ENCODE results near the gene LRRC7.

LRRC7 gene

DNA sequence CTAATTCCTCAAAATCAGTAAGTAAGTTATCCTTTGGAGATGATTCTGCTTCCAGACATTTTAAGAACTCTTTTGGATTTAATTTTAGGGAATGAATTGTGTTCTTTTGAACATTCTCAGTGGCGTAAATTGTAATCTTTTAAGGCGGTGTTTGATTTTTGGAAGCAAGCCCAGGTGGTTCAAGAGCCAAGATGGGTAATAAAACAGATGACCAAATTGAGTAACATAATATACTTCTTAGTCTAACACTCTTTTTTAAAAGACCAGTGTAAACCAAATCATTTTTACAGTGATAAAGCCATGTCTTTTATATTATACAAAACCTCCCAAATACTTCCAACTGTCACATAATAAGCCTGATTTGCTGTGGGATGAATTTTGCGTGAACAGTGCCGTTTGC lies 503.9 kb downstream of the LRRC7 start:
- no peak for TF ChIP-seq POLR2A (IDR thresholded peaks at IDR 0.05; ENCODE audit: low read length)
- no peak for TF ChIP-seq GATA1 (IDR thresholded peaks at IDR 0.05; ENCODE audit: low read depth, low read length)
- DNase-seq: no peak

- no peak for DNase-seq
- TF ChIP-seq GATA1 (IDR thresholded peaks at IDR 0.05; ENCODE audit: low read depth, low read length) (no peak), POLR2A (IDR thresholded peaks at IDR 0.05; ENCODE audit: low read length) (no peak)
Observed at GRCh38 chr1:70072231-70072751, 504.6 kb downstream of the LRRC7 start.

GRCh38 chr1:70075761-70076160 lies 508.0 kb downstream of the LRRC7 start:
- DNase-seq: no peak

GRCh38 chr1:70077066-70077465 lies 509.3 kb downstream of the LRRC7 start:
- no peak for DNase-seq
- TF ChIP-seq GATA1 (IDR thresholded peaks at IDR 0.05; ENCODE audit: low read depth, low read length): no peak
- TF ChIP-seq POLR2A (IDR thresholded peaks at IDR 0.05; ENCODE audit: low read length): no peak

More at GRCh38 chr1:70075761-70076160, 508.0 kb downstream of the LRRC7 start:
- TF ChIP-seq GATA1 (IDR thresholded peaks at IDR 0.05; ENCODE audit: low read depth, low read length) (no peak), POLR2A (IDR thresholded peaks at IDR 0.05; ENCODE audit: low read length) (no peak)

- TF ChIP-seq POLR2A (IDR thresholded peaks at IDR 0.05; ENCODE audit: low read length) (no peak), GATA1 (IDR thresholded peaks at IDR 0.05; ENCODE audit: low read depth, low read length) (no peak)
- no peak for DNase-seq
Observed at GRCh38 chr1:70079546-70079945, 511.8 kb downstream of the LRRC7 start.

- TF ChIP-seq GATA1 (IDR thresholded peaks at IDR 0.05; ENCODE audit: low read depth, low read length): no peak
- TF ChIP-seq POLR2A (IDR thresholded peaks at IDR 0.05; ENCODE audit: low read length): no peak
- no peak for DNase-seq
Observed at GRCh38 chr1:70083519-70083918, 515.8 kb downstream of the LRRC7 start.

DNA sequence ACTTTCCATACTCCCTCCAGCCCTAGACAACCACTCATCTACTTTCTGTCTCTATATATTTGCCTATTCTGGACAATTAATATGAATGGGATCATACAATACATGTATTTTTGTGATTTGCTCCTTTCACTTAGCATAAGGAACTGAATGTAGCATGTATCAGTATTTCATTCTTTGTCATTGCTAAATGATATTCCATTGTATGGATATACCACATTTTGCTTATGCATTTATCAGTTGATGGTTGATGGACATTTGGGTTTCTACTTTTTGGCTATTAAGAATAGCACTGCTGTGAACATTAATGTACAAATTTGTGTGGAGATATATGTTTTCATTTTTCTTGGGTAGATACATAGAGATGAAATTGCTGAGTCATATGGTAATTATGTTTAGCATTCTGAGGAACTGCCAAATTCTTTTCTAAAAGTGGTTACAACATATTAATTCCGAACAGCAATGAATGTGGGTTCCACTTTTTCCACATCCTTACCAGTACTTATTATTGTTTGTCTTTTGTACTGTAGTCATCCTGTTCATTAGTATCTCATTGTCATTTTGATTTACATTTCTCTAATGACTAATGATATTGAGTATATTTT lies 516.7 kb downstream of the LRRC7 start:
- no peak for TF ChIP-seq POLR2A (IDR thresholded peaks at IDR 0.05; ENCODE audit: low read length)
- TF ChIP-seq GATA1 (IDR thresholded peaks at IDR 0.05; ENCODE audit: low read depth, low read length): no peak
- no peak for DNase-seq

- no peak for TF ChIP-seq GATA1 (IDR thresholded peaks at IDR 0.05; ENCODE audit: low read depth, low read length)
- TF ChIP-seq POLR2A (IDR thresholded peaks at IDR 0.05; ENCODE audit: low read length): no peak
- DNase-seq: no peak
Observed at GRCh38 chr1:70085521-70085920, 517.8 kb downstream of the LRRC7 start.

DNA sequence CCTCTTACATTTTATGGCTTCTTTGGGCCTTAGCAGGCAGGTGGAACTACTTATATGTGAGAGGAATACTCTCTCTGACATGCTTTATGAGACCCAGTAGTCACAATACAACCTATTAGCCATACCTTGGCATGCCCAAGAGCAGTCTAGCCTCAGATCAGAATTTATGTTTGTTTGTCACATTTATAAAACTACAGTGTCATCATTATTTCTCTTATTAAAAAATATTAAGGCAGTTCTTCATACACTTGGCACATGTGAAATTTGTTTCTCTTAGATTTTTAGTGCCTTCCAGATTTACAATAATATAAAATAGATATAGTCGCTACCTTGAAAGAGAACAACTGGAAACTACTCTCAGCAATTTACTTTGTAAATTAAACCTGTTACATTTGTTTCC lies 519.2 kb downstream of the LRRC7 start:
- no peak for DNase-seq
- no peak for TF ChIP-seq GATA1 (IDR thresholded peaks at IDR 0.05; ENCODE audit: low read depth, low read length)
- TF ChIP-seq POLR2A (IDR thresholded peaks at IDR 0.05; ENCODE audit: low read length): no peak

DNA sequence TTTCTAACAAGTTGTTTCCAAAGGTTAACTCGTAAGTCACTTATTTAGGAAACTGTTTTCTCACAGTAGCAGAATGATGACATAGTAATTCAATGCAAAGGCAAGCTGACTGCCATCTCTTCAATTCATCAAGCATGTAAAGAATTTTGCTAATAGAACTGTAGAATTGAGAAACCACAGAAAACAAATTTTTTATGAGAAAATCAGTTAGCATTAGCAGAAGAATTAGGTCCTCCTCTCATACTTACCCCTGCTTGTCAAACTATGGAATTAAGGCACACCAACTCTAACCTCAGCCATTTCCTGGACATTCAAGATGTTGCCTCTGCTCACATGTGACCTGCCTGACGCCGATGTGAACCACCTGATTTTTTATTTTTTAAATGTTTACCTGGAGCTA lies 522.4 kb downstream of the LRRC7 start:
- TF ChIP-seq GATA1 (IDR thresholded peaks at IDR 0.05; ENCODE audit: low read depth, low read length): no peak
- no peak for TF ChIP-seq POLR2A (IDR thresholded peaks at IDR 0.05; ENCODE audit: low read length)
- DNase-seq: no peak

DNA sequence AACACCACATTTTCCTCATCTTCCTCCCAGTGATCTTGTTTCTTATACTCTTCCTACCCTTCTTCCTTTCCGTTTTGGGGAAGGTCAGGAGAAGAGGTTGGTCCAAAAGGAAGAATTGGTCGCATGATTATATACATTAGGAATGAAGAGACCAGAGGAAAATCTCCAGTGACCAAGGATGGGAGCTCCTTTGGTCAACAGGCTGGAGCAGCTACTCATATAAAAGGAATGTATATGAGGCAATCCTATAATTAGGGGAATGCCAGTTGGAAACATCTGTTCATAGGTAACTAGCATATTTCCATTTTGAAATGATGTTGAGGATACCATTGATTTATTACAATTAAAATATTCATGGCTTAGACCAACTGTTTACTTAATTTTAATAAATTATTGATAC lies 523.2 kb downstream of the LRRC7 start:
- DNase-seq: no peak
- TF ChIP-seq POLR2A (IDR thresholded peaks at IDR 0.05; ENCODE audit: low read length) (no peak), GATA1 (IDR thresholded peaks at IDR 0.05; ENCODE audit: low read depth, low read length) (no peak)

GRCh38 chr1:70091811-70092210 lies 524.1 kb downstream of the LRRC7 start:
- DNase-seq: no peak
- TF ChIP-seq GATA1 (IDR thresholded peaks at IDR 0.05; ENCODE audit: low read depth, low read length) (no peak), POLR2A (IDR thresholded peaks at IDR 0.05; ENCODE audit: low read length) (no peak)

- no peak for TF ChIP-seq GATA1 (IDR thresholded peaks at IDR 0.05; ENCODE audit: low read depth, low read length)
- no peak for DNase-seq
Observed at GRCh38 chr1:70092526-70092925, 524.8 kb downstream of the LRRC7 start.

- no peak for DNase-seq
- TF ChIP-seq GATA1 (IDR thresholded peaks at IDR 0.05; ENCODE audit: low read depth, low read length): no peak
- TF ChIP-seq POLR2A (IDR thresholded peaks at IDR 0.05; ENCODE audit: low read length): no peak
Observed at GRCh38 chr1:70093250-70093975, 525.7 kb downstream of the LRRC7 start.

- no peak for DNase-seq
- TF ChIP-seq POLR2A (IDR thresholded peaks at IDR 0.05; ENCODE audit: low read length): no peak
- TF ChIP-seq GATA1 (IDR thresholded peaks at IDR 0.05; ENCODE audit: low read depth, low read length): no peak
Observed at GRCh38 chr1:70101231-70101630, 533.5 kb downstream of the LRRC7 start.

Data from erythroblast (primary cell).